GM18870 (cell line): ENCODE data around the gene MALSU1.

Experiments used
- ATAC-seq: cut with Tn5 transposase; IDR thresholded peaks from one replicate; pipeline ENCODE4 v1.9.1; 2021; ENCODE audit warnings: moderate library complexity; ENCODE audit not compliant: unreplicated experiment

Gene MALSU1

DNA sequence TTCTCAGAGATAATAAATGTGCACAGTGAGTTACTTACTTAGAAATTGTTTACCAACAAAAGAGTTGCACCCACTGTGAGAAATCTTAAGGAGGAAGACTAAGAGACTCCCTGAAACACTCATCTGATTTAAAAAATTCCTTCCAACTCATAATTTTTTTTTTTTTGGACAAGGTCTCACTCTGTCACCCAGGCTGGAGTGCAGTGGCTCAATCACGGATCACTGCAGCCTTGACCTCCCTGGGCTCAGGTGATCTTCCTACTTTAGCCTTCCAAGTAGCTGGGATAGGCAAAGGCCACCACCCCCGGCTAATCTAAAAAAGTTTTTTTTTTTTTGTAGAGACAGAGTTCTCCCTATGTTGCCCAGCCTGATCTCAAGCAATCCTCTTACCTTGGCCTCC lies 36.0 kb downstream of the MALSU1 start:
- no peak for ATAC-seq

DNA sequence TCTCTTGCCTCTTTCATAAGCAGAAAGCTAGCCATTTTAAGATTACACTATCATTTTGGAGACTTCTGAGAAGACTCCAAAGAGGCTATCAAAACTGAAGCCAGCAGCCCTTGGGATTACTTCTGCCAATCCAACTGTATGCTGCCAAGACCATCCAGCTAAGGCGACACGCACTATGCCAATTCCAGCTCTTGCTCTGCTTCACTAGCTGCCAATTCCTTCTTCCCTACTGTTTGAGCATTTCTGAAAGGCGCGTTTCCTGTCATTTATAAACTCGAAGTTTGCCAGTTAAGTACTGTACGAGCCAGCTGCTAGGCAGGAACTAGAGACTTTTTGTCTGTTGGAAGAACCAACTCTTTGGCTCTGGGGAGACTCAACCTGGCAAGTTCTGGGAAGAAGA lies 36.5 kb downstream of the MALSU1 start:
- no peak for ATAC-seq

DNA sequence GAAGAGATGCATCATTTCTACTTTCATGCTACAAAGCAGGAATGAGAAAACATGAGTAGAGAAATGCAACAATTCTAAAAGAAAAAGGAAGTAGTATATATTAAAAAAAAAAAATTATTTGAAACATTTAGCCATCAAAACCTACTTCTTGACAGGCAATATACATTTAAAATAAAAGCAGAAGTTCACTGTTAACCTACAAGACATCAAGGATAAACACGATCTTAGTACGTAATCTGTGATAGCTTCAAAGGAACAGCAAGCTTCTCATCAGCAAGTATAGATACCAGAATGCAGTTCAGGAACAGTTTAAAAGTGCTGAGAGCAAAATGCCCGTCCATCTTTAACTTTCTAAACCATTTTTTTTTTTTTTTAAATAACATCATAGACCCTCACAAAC lies 36.9 kb downstream of the MALSU1 start:
- ATAC-seq, result no peak

DNA sequence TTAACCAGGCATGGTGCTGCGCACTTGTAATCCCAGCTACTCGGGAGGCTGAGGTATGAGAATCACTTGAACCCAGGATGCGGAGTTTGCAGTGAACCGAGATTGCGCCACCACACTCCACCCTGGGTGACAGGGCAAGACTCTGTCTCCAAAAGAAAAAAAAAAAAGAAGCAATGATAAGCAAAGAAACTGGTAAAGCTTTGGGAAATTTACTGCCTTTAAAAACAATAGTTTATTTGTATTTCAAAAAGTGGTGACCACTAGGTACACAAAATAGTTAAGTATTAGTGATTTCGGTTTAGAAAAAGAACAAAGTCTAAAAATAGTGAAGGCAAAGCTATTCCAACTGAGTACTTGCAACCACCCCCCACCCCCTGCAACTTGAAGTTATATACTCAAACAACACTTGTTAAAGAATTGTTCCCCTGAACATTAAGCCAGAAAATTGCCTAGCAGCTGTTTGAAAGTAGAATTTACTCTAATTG lies 37.7 kb downstream of the MALSU1 start:
- ATAC-seq, result no peak

DNA sequence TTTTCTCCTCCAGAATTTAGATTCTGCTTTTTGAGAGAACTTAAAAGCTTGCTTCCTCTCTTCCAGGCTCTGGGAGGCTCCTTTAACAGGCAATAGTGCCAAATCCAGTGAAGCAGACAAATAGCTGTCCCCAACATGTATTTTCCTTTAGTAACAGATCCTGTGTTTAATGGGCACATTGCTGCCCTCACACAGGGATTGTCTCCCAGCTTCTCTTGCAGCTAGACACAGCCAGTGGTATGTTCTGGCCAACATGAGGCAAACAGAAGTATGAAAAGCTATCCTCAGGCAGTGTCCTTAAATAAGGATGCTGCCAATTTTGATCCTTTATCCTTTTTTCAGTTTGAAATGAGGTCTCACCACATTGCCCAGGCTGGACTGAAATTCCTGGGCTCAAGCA lies 38.2 kb downstream of the MALSU1 start:
- ATAC-seq, result no peak

DNA sequence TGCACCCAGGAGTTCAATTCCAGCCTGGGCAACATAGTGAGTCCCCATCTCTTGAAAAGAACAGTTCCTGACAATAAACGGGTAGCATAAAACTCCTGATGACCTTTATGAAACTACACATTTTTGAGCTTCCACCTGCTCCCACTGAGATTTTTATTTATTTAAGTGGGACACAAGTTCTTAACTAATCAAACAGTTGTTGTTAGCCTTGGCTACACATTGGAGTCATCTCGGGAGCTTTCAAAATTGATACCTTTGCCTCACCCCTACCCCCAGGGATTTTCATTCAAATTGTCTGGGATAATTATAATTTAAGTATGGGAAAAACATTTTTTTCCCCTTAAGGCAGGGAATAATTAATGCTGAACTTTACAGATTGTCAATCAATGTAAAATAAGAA lies 39.3 kb downstream of the MALSU1 start:
- no peak for ATAC-seq

DNA sequence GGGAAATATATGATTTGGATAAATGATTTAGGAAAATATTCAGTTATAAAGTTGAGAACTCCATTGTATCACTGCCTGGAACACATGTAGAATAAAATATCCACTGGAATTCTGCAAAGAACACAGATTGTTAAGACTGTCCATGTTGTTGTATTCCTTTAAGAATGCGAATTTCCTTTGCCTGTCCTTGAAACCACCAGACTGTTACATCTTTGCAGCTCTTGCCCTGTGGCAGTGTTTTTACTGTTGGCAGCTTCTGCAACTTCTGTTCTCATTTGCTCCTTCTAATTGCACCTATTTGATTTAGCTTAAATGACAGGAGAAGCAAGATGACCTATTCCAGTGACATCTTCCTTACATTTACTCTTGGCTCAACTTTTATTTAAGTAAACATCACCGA lies 39.7 kb downstream of the MALSU1 start:
- no peak for ATAC-seq

DNA sequence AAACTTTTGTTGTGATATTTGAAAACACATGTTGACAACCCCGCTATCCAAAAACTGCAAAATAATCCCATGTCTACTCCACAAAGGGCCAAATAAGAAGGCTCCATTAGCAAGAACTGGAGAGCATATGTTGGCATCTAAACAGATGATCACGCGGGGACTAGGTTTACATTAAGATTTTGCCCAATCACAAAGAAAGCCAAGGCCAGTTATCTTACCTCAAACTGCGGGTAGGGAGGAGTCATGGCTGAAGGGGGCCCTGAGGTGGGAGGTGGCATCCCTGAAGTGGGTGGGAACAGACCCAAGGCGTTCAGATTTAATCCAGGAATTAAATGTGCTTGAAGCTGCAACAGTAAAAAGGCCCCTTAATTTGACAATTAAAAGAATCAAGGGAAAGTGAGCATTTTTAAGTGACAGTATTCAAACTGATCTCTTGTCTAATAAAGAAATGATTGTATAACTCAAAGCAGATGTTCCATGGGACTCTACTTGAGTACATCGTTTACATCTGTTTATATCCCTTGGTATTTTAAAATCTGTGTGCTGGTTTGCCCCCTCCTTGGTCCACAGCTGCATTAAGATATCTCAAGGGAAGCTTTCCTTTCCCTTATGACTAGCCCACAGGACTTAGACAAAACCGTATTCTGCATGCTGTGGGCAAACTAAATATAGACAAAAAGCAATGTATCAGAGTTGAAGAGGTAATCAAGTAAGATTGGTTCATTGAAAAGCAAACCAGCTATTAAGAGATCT lies 42.9 kb downstream of the MALSU1 start:
- ATAC-seq, result no peak

DNA sequence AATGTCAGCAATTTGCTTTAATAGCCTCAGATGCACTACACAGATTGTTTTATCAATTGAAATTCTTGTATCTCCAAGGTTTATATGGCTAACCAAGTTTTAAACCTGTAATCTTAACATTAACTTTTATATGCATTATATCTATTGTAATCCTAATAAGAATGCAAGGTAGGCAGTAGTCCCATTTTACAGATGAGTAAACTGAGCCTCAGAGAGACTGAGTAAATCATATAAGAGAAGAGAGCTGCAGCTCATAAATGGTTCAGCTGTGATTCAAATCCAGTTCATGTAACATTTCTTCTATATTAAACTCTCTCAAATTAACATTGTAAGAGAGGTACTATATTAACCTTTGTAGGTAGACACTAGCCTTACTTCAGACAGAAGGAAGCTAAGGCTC lies 44.0 kb downstream of the MALSU1 start:
- no peak for ATAC-seq

DNA sequence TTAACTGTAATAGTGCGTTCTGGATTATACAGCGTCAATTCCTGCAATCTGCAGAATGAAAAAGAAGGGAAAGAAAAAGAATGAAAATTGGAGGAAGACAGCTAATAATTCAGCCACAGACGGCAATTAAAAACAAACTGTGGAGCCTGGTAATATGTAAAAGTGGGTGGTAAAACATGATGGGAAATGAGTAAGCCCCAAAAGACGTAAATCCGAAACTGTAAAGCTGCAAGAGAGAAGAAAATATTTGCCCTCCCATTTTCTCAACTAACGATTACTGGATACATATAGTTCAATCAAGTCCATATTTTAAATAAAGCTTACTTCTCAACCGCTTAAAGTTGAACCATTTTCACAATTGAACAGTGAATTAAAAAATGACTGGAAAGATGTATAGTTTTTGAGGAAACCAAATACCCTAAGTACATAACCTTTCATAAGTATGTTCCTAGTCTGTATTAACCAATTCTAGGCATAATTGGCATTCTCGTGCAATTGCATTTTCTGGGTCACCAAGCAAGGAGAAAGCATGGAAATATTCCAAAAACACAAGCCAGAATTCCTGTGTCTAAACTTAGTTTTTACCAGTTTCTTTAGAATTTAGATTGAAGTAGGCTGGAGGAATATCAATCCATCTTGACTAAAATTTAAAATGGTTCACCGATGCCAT lies 44.8 kb downstream of the MALSU1 start:
- no peak for ATAC-seq

DNA sequence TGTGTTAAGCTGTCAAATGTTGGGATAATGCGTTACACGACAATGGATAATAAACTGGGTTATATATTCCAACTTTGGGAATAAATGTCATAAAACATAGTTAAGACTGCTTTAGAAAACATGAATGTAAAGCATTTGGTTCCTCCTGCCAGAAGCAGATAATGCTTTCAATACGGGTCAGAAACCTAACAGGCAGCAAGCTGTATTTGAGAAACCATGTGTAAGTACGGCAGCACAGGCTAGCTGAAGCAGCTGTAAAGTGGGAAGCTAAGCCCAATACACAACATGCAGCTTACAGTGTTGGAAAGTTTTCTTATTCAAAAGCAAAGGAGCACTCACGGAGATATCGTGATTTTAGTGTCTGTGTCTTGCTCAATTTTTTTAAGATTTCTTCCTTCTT lies 46.5 kb downstream of the MALSU1 start:
- ATAC-seq, result no peak

DNA sequence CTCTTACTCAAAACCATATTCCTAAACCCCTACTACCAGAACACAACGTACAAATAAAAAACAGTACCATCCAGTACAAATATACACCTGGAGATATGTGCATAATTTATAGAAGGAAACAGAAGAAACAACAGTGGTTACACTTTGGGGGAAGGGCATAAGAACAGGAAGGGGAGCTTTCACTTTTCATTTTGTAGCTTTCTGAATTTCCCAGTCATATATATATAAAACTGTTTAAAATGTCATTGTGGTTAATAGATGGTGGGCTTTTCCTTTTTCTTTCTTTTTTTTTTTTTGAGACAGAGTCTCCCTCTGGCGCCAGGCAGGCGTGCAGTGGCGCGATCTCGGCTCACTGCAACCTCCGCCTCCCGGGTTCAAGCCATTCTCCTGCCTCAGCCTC lies 47.2 kb downstream of the MALSU1 start:
- no peak for ATAC-seq

DNA sequence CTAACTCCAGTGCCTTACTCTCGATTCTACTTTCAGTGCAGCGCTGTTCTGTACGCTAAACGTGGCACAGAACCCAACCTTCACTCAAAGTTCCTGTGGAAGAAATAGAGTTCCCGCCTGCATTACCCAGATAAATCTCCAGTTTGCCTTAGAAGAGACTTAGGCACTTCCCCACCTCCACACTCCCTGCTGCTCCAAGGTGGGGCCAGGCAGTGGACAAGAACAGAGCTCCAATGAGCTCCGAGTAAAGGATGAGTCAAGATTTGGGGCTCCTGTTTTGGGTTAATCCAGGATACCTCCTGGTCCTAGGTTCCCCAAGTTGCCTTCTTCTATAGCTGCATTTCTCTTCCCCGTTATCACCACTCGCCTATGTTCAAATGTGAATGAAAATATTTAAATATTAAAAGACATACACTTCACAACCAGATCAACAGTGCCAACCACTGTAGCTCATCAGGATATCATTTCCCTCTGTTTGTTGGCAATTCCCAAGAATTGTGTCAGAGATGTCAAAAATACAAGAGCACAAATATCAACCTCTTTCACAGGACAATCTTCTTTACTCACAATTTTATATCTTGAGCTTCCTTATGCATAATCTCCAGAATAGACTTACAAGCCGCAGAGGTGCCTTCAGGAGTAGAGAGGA lies 48.0 kb downstream of the MALSU1 start:
- ATAC-seq, result no peak

DNA sequence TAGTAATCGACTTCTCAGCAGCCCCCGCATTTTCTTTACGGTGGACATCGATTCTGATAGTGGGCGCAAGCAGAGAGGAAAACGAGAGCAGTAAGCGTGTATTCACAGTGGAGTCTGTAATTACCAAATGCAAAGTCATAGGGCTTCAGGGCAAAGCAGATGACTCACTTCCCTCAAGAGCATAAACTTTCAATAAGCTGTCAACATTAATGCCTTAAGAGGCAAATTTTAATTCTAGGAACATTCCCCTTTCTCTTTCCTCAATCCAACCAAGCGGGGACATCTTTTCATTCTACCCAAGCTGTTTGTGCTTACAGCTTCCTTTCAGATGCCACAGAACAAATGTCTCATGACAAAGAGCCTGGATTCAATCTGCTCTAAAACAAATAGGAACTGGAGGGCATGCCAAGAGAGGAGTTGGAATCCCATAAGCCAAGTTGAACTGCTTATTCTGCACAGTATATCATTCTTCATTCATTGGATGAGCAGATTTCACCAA lies 48.6 kb downstream of the MALSU1 start:
- ATAC-seq, result no peak

DNA sequence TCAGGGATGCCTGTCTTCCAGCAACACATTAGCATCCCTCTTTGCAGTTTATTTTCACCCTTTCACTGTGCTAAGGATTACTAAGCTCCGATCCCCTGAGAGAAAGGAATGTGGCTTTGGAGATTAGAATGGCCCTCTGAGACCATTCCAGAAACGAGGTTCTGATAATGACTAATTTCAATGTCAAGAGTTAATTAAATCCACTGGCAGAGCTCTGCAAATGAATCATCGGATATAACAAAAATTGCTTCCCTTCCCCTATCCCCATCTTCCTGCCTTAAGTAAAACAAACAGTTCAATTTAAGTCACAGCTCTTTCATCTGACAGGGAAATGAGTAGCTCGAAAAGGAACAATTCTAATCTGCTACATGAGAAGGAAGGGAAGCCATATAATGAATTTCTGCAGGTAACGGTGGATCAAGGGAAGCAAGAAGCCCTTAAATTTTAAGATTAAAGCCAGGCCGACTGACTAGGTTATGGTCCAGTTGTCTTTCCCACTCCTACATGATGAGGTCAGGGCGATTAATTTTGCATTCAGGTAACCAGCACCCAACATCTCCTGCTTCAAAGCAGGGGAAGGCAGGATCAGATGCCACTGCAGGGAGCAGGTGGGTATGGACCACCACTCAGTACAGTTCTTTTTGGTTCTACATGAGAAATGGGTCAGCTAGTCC lies 50.5 kb downstream of the MALSU1 start:
- ATAC-seq, result no peak

DNA sequence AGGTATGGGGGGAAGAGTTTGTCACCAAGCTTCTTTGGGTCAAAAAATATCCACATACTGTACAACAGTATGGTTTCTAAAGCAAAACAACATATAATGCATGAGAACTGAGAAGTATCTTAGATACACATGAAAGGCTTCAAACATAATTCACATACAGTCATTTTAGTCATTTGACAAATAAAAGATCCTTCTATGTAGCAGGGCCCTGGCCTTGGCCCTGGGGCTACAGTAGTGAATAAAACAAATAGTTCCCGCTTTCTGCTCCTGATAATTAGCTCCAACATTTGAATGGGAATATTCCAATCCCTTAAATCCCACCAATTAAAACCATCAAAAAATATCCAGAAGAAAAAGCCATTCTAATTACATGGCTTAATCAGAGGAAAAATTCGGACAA lies 51.3 kb downstream of the MALSU1 start:
- no peak for ATAC-seq

DNA sequence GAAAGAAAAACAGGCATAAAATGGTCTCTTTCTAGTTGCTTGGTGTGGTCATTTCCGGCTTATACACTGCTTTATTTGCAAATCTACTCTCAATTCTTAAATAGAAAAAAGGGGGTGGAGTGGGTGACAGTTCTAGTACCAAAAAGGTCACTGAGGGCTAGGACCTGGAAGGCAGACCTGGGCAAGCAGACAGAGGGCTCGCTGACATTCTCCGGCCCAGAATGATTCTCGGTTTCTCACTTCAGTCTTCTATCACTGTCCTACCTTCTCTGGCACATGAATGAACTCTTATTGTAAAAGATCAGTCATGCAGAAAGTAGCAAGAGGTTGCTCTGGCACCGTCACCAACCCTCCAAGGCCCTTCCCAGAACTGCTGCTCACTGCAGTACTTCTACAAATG lies 54.0 kb downstream of the MALSU1 start:
- no peak for ATAC-seq

DNA sequence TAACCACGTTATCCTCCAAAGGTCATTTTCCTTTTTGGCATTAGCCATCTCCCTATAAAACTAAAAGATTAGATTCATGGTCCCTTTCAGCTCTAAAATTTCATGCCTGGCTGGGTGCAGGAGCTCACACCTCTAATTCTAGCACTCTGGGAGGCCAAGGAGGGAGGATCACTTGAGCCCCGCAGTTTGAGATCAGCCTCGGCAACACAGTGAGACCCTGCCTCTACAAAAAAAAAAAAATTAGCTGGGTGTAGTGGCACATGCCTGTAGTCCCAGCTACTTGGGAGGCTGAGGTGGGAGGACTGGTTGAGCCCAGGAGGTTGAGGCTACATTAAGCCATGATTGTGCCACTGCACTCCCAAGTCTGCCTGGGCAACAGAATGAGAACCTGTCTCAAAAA lies 57.0 kb downstream of the MALSU1 start:
- ATAC-seq, result no peak

DNA sequence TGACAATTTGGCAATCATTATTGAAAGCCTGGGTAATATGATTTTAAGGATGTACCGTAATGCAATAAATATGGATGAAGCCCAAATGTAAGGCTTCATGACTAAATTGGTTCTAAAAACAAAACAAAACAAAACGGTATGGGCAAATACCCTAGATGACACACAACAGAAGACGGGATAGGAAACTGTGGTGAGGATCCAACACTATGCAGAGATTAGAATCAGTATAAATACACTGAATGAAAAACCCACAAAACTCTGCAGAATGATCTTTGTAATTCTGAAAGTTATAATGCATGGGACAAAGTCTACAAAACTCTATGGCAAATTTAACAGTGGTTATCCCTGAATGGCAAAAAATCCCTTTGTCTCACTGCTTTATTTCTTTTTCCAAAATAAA lies 57.6 kb downstream of the MALSU1 start:
- ATAC-seq, result no peak

DNA sequence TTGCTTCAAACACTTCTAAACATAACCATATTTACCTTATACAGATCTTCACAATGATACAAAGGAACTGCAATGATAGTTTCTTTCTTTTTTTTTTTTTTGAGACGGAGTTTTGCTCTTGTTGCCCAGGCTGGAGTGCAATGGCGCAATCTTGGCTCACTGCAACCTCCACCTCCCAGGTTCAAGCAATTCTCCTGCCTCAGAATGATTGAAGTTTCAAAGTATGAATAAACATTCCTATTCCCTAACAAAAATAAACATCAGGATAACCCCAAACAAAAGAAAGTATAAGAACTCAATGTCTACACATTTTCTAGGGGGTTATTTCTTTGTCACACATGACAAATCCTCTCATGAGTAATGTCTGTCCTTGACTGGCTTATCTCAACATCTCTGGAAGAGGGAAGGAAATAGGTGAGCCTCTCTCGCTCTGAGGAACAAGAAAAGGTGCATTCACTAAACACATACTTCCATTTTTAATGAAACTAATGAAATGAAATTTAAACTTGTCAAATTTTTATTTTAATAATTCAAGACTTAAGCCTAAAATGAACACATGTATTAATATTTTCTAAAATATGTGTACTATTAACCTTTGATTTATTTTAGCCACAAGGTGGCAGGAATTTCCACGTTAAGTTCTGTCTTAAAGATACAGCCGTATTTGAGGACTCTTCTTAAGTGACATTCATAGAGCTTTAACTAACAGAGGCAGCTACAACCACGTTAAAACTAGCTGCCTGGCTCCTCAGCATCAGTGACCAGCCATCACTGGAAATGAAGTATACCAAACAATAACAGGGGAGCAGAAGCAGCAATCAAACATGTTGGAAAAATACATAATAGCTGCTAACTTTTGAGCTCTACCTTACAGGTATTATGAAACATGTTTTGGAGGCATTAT lies 58.3 kb downstream of the MALSU1 start:
- ATAC-seq, result no peak
